ENCODE data around the gene TAAR1. TPM values are rescaled to one million over a fixed set of nuclear protein-coding genes. Genes with fewer than 3 reads are reported as not detected.

The TAAR1 gene
- total RNA-seq, 1 donor from 2014 or later: not detected

GRCh38 chr6:132634796-132635195, 24.2 kb downstream of the TAAR1 start:
- TF ChIP-seq CTCF (conservative IDR thresholded peaks at IDR 0.05; ENCODE audit: low read depth, low read length): no peak
- no peak for DNase-seq (ENCODE audit: low read depth)
- no peak overlapping the region for H3K4me3 ChIP-seq (ENCODE audit: low read depth, low read length)

GRCh38 chr6:132633362-132633761, 25.6 kb downstream of the TAAR1 start:
- no peak overlapping the region for H3K4me3 ChIP-seq (ENCODE audit: low read depth, low read length)
- TF ChIP-seq CTCF (conservative IDR thresholded peaks at IDR 0.05; ENCODE audit: low read depth, low read length): no peak

GRCh38 chr6:132624175-132624574, 34.8 kb downstream of the TAAR1 start, which contains the start of gene TAAR2:
TAAR2 (minus strand) TSS chr6:132624275; CDS start chr6:132624275, 0 bp downstream.
- no peak for DNase-seq (ENCODE audit: low read depth)
- no peak for TF ChIP-seq CTCF (conservative IDR thresholded peaks at IDR 0.05; ENCODE audit: low read depth, low read length)

More at GRCh38 chr6:132633362-132633761, 25.6 kb downstream of the TAAR1 start:
- DNase-seq (ENCODE audit: low read depth): no peak

GRCh38 chr6:132623106-132623845, 35.7 kb downstream of the TAAR1 start:
- no peak for TF ChIP-seq CTCF (conservative IDR thresholded peaks at IDR 0.05; ENCODE audit: low read depth, low read length)
- H3K4me3 ChIP-seq (ENCODE audit: low read depth, low read length): no peak overlapping the region
- peak; percentile 10 for DNase-seq (ENCODE audit: low read depth)

More at GRCh38 chr6:132624175-132624574, 34.8 kb downstream of the TAAR1 start, which contains the start of gene TAAR2:
- H3K4me3 ChIP-seq (ENCODE audit: low read depth, low read length): no peak within 1 kb of the TSS

- no peak for DNase-seq (ENCODE audit: low read depth)
- TF ChIP-seq CTCF (conservative IDR thresholded peaks at IDR 0.05; ENCODE audit: low read depth, low read length): no peak
- H3K4me3 ChIP-seq (ENCODE audit: low read depth, low read length): no peak overlapping the region
Measured at GRCh38 chr6:132616677-132617076, 42.3 kb downstream of the TAAR1 start.

GRCh38 chr6:132614554-132614953, 44.4 kb downstream of the TAAR1 start:
- no peak overlapping the region for H3K4me3 ChIP-seq (ENCODE audit: low read depth, low read length)
- no peak for DNase-seq (ENCODE audit: low read depth)
- no peak for TF ChIP-seq CTCF (conservative IDR thresholded peaks at IDR 0.05; ENCODE audit: low read depth, low read length)
